Measurements from ENCODE around the gene GRM8.

GRM8 gene

GRCh38 chr7:126806614-126807013, 446.1 kb downstream of the GRM8 start:
- DNase-seq (ENCODE audit: low spot score): no peak

- DNase-seq (ENCODE audit: low spot score): no peak
Measured at GRCh38 chr7:126805351-126805750, 447.4 kb downstream of the GRM8 start.

GRCh38 chr7:126804604-126805003, 448.1 kb downstream of the GRM8 start:
- DNase-seq (ENCODE audit: low spot score): no peak

- no peak for DNase-seq (ENCODE audit: low spot score)
Measured at GRCh38 chr7:126803990-126804389, 448.8 kb downstream of the GRM8 start.

- peak; percentile 4 for DNase-seq (ENCODE audit: low spot score)
Measured at GRCh38 chr7:126803060-126803665, 449.6 kb downstream of the GRM8 start.

GRCh38 chr7:126801733-126802132, 451.0 kb downstream of the GRM8 start:
- no peak for DNase-seq (ENCODE audit: low spot score)

GRCh38 chr7:126799541-126799940, 453.2 kb downstream of the GRM8 start:
- no peak for DNase-seq (ENCODE audit: low spot score)

- no peak for DNase-seq (ENCODE audit: low spot score)
Measured at GRCh38 chr7:126792521-126792920, 460.2 kb downstream of the GRM8 start.

- no peak for DNase-seq (ENCODE audit: low spot score)
Measured at GRCh38 chr7:126791306-126791705, 461.4 kb downstream of the GRM8 start.

GRCh38 chr7:126790763-126791162, 462.0 kb downstream of the GRM8 start:
- DNase-seq (ENCODE audit: low spot score): no peak

GRCh38 chr7:126783613-126784012, 469.1 kb downstream of the GRM8 start:
- DNase-seq (ENCODE audit: low spot score): no peak

- DNase-seq (ENCODE audit: low spot score): no peak
Measured at GRCh38 chr7:126780993-126781392, 471.7 kb downstream of the GRM8 start.

- no peak for DNase-seq (ENCODE audit: low spot score)
Measured at GRCh38 chr7:126778101-126778500, 474.6 kb downstream of the GRM8 start.

GRCh38 chr7:126776498-126776897, 476.2 kb downstream of the GRM8 start:
- no peak for DNase-seq (ENCODE audit: low spot score)

- DNase-seq (ENCODE audit: low spot score): no peak
Measured at GRCh38 chr7:126774077-126774476, 478.7 kb downstream of the GRM8 start.

- DNase-seq (ENCODE audit: low spot score): no peak
Measured at GRCh38 chr7:126768836-126769235, 483.9 kb downstream of the GRM8 start.

- DNase-seq (ENCODE audit: low spot score): no peak
Measured at GRCh38 chr7:126760914-126761577, 491.7 kb downstream of the GRM8 start.

GRCh38 chr7:126755381-126755780, 497.4 kb downstream of the GRM8 start:
- no peak for DNase-seq (ENCODE audit: low spot score)

- no peak for DNase-seq (ENCODE audit: low spot score)
Measured at GRCh38 chr7:126750207-126750911, 502.4 kb downstream of the GRM8 start.

- DNase-seq (ENCODE audit: low spot score): no peak
Measured at GRCh38 chr7:126728967-126729366, 523.8 kb downstream of the GRM8 start.

GRCh38 chr7:126727930-126728391, 524.8 kb downstream of the GRM8 start:
- DNase-seq (ENCODE audit: low spot score): no peak

GRCh38 chr7:126723966-126724544, 528.7 kb downstream of the GRM8 start:
- no peak for DNase-seq (ENCODE audit: low spot score)

GRCh38 chr7:126720232-126720631, 532.5 kb downstream of the GRM8 start:
- no peak for DNase-seq (ENCODE audit: low spot score)
